Prostate gland (tissue), 2 donors: ENCODE measurements around the gene LRRC51.

ENCODE experiments used
- CTCF ChIP-seq, 4 experiments: fragments of 200-600 bp in 2 of 4; fragments of 450-650 bp in 2 of 4; sonication (generic) in 2 of 4; IDR thresholded peaks; 1 replicate in 3 of 4; 2 replicates in 1 of 4; pipeline ENCODE4 v1.5.1; 2016 to 2019; ENCODE audit warnings: antibody characterized with exemption in 4 of 4, mild to moderate bottlenecking in 2 of 4, moderate library complexity in 2 of 4
- POLR2AphosphoS5 ChIP-seq: sonication (generic); formaldehyde crosslinking; IDR thresholded peaks from one replicate; pipeline ENCODE4 v1.6.1; 2017; ENCODE audit warnings: antibody characterized with exemption

GRCh38 chr11:72102631-72102945 lies 21.9 kb downstream of the LRRC51 start:
- no peak for TF ChIP-seq CTCF (IDR thresholded peaks at IDR 0.05)
- TF ChIP-seq POLR2AphosphoS5: no peak
